Measurements from ENCODE around the gene THBD.

GRCh38 chr20:23062632-23063031 is 13.2 kb upstream of the THBD start:
- TF ChIP-seq CTCF (IDR thresholded peaks at IDR 0.05) (no peak), POLR2A (IDR thresholded peaks at IDR 0.05) (no peak), POLR2AphosphoS5 (IDR thresholded peaks at IDR 0.05) (no peak)
